OCI-LY7 (cell line): Measurements from ENCODE around the gene TPSD1.

Source experiments
- EZH2phosphoT487 ChIP-seq: fragments of 200-600 bp; sonication (generic); IDR thresholded peaks from 2 replicates; pipeline ENCODE4 v1.6.1; 2018; ENCODE audit warnings: low read depth, borderline replicate concordance, mild to moderate bottlenecking, mixed run types, antibody characterized with exemption, low read length, moderate library complexity, mixed read lengths
- TF ChIP-seq, protein P1 (sequence below): fragments of 200-600 bp; sonication (generic); conservative IDR thresholded peaks from 2 replicates; pipeline ENCODE4 v1.5.1; 2014; ENCODE audit warnings: mild to moderate bottlenecking, antibody characterized with exemption, low read length, moderate library complexity, mixed read lengths

- TF ChIP-seq, protein P1, sequence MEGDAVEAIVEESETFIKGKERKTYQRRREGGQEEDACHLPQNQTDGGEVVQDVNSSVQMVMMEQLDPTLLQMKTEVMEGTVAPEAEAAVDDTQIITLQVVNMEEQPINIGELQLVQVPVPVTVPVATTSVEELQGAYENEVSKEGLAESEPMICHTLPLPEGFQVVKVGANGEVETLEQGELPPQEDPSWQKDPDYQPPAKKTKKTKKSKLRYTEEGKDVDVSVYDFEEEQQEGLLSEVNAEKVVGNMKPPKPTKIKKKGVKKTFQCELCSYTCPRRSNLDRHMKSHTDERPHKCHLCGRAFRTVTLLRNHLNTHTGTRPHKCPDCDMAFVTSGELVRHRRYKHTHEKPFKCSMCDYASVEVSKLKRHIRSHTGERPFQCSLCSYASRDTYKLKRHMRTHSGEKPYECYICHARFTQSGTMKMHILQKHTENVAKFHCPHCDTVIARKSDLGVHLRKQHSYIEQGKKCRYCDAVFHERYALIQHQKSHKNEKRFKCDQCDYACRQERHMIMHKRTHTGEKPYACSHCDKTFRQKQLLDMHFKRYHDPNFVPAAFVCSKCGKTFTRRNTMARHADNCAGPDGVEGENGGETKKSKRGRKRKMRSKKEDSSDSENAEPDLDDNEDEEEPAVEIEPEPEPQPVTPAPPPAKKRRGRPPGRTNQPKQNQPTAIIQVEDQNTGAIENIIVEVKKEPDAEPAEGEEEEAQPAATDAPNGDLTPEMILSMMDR: no peak
- TF ChIP-seq EZH2phosphoT487: no peak
Measured at GRCh38 chr16:1290063-1290501, 34.2 kb downstream of the TPSD1 start.
